HEK293T (cell line): ENCODE results near the gene HIBCH.

Experiments
- ARNT ChIP-seq: fragments of 450-650 bp; IDR thresholded peaks from 2 replicates; pipeline ENCODE4 v1.6.1; 2017; ENCODE audit warnings: mild to moderate bottlenecking
- BHLHE40 ChIP-seq: fragments of 450-650 bp; IDR thresholded peaks from 2 replicates; pipeline ENCODE4 v1.6.1; 2016; ENCODE audit warnings: mild to moderate bottlenecking, moderate library complexity, borderline replicate concordance
- FOXA1 ChIP-seq: fragments of 450-650 bp; IDR thresholded peaks from 2 replicates; pipeline ENCODE4 v1.6.1; 2016; ENCODE audit warnings: mild to moderate bottlenecking
- FOXK2 ChIP-seq: fragments of 450-650 bp; IDR thresholded peaks from 2 replicates; pipeline ENCODE4 v1.6.1; 2016; ENCODE audit warnings: mild to moderate bottlenecking
- FOXM1 ChIP-seq: fragments of 450-650 bp; IDR thresholded peaks from 2 replicates; pipeline ENCODE4 v1.6.1; 2017; ENCODE audit warnings: mild to moderate bottlenecking, borderline replicate concordance
- L3MBTL2 ChIP-seq: fragments of 450-650 bp; conservative IDR thresholded peaks from 2 replicates; pipeline ENCODE4 v1.6.1; 2016; ENCODE audit warnings: mild to moderate bottlenecking
- NFRKB ChIP-seq: fragments of 450-650 bp; IDR thresholded peaks from 2 replicates; pipeline ENCODE4 v1.6.1; 2016; ENCODE audit warnings: mild to moderate bottlenecking, moderate library complexity
- SUZ12 ChIP-seq: fragments of 450-650 bp; IDR thresholded peaks from 2 replicates; pipeline ENCODE4 v1.6.1; 2016; ENCODE audit warnings: mild to moderate bottlenecking
- TARDBP ChIP-seq: fragments of 450-650 bp; IDR thresholded peaks from 2 replicates; pipeline ENCODE4 v1.6.1; 2016

DNA sequence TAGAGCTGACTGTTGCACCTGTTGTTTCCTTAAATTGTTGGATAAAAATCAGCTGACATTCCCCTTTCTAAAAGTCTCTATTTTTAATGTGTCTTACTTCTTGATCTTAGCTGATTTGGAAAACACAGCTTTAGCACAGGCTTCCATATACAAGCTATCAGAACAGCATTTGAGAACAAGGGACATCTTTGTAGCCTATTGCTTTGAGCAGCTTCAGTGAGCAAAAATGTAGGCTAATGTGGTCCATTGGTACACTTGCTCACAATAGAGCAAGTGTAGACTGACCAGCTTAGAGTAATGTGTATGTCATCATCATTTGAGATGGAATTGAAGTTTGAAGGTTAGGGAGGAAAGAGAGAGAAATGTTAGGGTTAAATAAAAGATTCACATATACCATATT is 30.7 kb upstream of the HIBCH start:
- TF ChIP-seq FOXM1 (no peak), BHLHE40 (no peak), SUZ12 (no peak), TARDBP (no peak), FOXA1 (no peak), ARNT (no peak), FOXK2 (no peak), L3MBTL2 (no peak), NFRKB (no peak)
